Osteoblast (primary cell): Measurements from ENCODE around the gene DUSP15. TPM values are rescaled to one million over a fixed set of nuclear protein-coding genes. Genes with fewer than 3 reads are reported as not detected.
"Not testable (repeated sequence)": the region's sequence is repeated elsewhere in the genome, so short reads cannot be mapped to it uniquely, and the experiment has no call there.

Source experiments
- DNase-seq: peaks from one replicate; pipeline ENCODE4 v3.0.0; 2011; ENCODE audit warnings: low spot score, mixed read lengths; ENCODE audit not compliant: insufficient read length; ENCODE audit errors: missing footprints
- H2AFZ ChIP-seq: 2 replicates; pipeline ENCODE4 v1.6.0; 2011; ENCODE audit warnings: mild to moderate bottlenecking, low read length
- H3K27ac ChIP-seq: 2 replicates; pipeline ENCODE4 v1.5.1; 2011; ENCODE audit warnings: mild to moderate bottlenecking, low read depth, low read length, moderate library complexity
- H3K27me3 ChIP-seq: 2 replicates; pipeline ENCODE4 v1.6.0; 2012; ENCODE audit warnings: mild to moderate bottlenecking, control low read depth, inconsistent platforms, low read length, moderate library complexity; ENCODE audit not compliant: insufficient read depth
- H3K36me3 ChIP-seq: 2 replicates; pipeline ENCODE4 v1.5.1; 2011; ENCODE audit warnings: mild to moderate bottlenecking, low read length, control low read depth, moderate library complexity; ENCODE audit not compliant: insufficient read depth
- H3K4me1 ChIP-seq: 2 replicates; pipeline ENCODE4 v1.5.1; 2011; ENCODE audit warnings: mild to moderate bottlenecking, low read length, control low read depth, moderate library complexity; ENCODE audit not compliant: insufficient read depth
- H3K4me2 ChIP-seq: 2 replicates; pipeline ENCODE4 v1.6.0; 2011; ENCODE audit warnings: mild to moderate bottlenecking, low read length; ENCODE audit not compliant: insufficient read depth
- H3K4me3 ChIP-seq: fragments of 200-600 bp; sonication (generic); 3 replicates; pipeline ENCODE4 v1.5.1; 2012; ENCODE audit warnings: mild to moderate bottlenecking, low read length, inconsistent platforms; ENCODE audit not compliant: insufficient read depth
- H3K79me2 ChIP-seq: 2 replicates; pipeline ENCODE4 v1.6.0; 2012; ENCODE audit warnings: mild to moderate bottlenecking, low read length, control low read depth, inconsistent platforms; ENCODE audit not compliant: insufficient read depth
- H3K9me3 ChIP-seq: 2 replicates; pipeline ENCODE4 v1.5.1; 2011; ENCODE audit warnings: low read depth, low read length, control low read depth
- H4K20me1 ChIP-seq: 2 replicates; pipeline ENCODE4 v1.6.0; 2012; ENCODE audit warnings: mild to moderate bottlenecking, low read length, control low read depth; ENCODE audit not compliant: insufficient read depth
- CTCF ChIP-seq: IDR thresholded peaks from 2 replicates; pipeline ENCODE4 v1.5.1; 2011; ENCODE audit warnings: mild to moderate bottlenecking, low read depth, low read length, moderate library complexity; ENCODE audit errors: extremely low read depth
- total RNA-seq: library from RNA; depleted of rRNA; stranded (reverse); fragments of >200 nt; gene quantifications from 2 replicates; pipeline ENCODE4 v1.2.3, GENCODE V29; 2012

DUSP15 gene
- 1.2 and 1.4 TPM in 2 replicates for total RNA-seq

- peaks cover 42% of the 10 kb centered on the region for H3K27me3 ChIP-seq
- peak; percentile 85 for DNase-seq
- no peaks in the 10 kb centered on the region for H3K79me2 ChIP-seq
- peak within 1 kb of the TSS; percentile 68 for H3K4me3 ChIP-seq
- H3K36me3 ChIP-seq, result no peaks in the 10 kb centered on the region
- H4K20me1 ChIP-seq, result peaks cover 3% of the 10 kb centered on the region
- no peak for TF ChIP-seq CTCF
- H3K4me1 ChIP-seq, result peaks cover 3% of the 10 kb centered on the region
- H3K27ac ChIP-seq, result no peak within 1 kb of the TSS
- no peaks in the 10 kb centered on the region for H3K9me3 ChIP-seq
- peak within 1 kb of the TSS; percentile 88 for H3K4me2 ChIP-seq
- H2AFZ ChIP-seq, result peak within 1 kb of the TSS; percentile 87
Measured at GRCh38 chr20:31869942-31870725, at the start of gene DUSP15, which contains the start of gene TTLL9. Gene DUSP15 (minus strand): TSS chr20:31870527. CDS start chr20:31870337, 190 bp downstream. Gene TTLL9 (plus strand): TSS chr20:31870634. CDS start chr20:31871127, 493 bp downstream.

- no peak overlapping the region for H2AFZ ChIP-seq
- no peak for DNase-seq
- TF ChIP-seq CTCF, result no peak
- no peaks in the 10 kb centered on the region for H4K20me1 ChIP-seq
- peaks cover 12% of the 10 kb centered on the region for H3K27me3 ChIP-seq
- no peaks in the 10 kb centered on the region for H3K4me1 ChIP-seq
- H3K27ac ChIP-seq, result no peak overlapping the region
- H3K79me2 ChIP-seq, result no peaks in the 10 kb centered on the region
- H3K4me3 ChIP-seq, result no peak overlapping the region
- no peak overlapping the region for H3K4me2 ChIP-seq
- no peaks in the 10 kb centered on the region for H3K36me3 ChIP-seq
- H3K9me3 ChIP-seq, result no peaks in the 10 kb centered on the region
Measured at GRCh38 chr20:31919410-31920155, 49.3 kb upstream of the DUSP15 start.

- no peak for DNase-seq
- Histone ChIP-seq H3K27me3 (peaks cover 16% of the 10 kb centered on the region), H4K20me1 (no peaks in the 10 kb centered on the region), H3K9me3 (no peaks in the 10 kb centered on the region), H3K4me3 (no peak overlapping the region), H3K36me3 (no peaks in the 10 kb centered on the region), H3K27ac (no peak overlapping the region), H3K4me1 (no peaks in the 10 kb centered on the region), H3K4me2 (no peak overlapping the region), H2AFZ (no peak overlapping the region), H3K79me2 (no peaks in the 10 kb centered on the region)
- no peak for TF ChIP-seq CTCF
Measured at GRCh38 chr20:31918466-31919105, 48.3 kb upstream of the DUSP15 start.

GRCh38 chr20:31917962-31918412 is 47.7 kb upstream of the DUSP15 start:
- not testable (repeated sequence) for H2AFZ ChIP-seq, H3K4me3 ChIP-seq, H3K27ac ChIP-seq, H3K4me1 ChIP-seq, H3K9me3 ChIP-seq, H3K79me2 ChIP-seq, DNase-seq, H3K4me2 ChIP-seq, H4K20me1 ChIP-seq, H3K36me3 ChIP-seq
- H3K27me3 ChIP-seq, result peaks cover 20% of the 10 kb centered on the region
